ENCODE data around the gene IGFLR1. TPM values are rescaled to one million over a fixed set of nuclear protein-coding genes. Genes with fewer than 3 reads are reported as not detected.

The IGFLR1 gene
- total RNA-seq, 1 experiment from 2014 or later = 9.9 TPM

- TF ChIP-seq FOXP4 (CRISPR knock-in tag; IDR thresholded peaks at IDR 0.05) (no peak), ESRRA (CRISPR knock-in tag; IDR thresholded peaks at IDR 0.05; ENCODE audit: borderline replicate concordance) (peak; percentile 73; the same call in 1 of the 2 replicates), FOXP1 (CRISPR knock-in tag; IDR thresholded peaks at IDR 0.05; ENCODE audit: borderline replicate concordance) (no peak), ZNF121 (CRISPR knock-in tag; IDR thresholded peaks at IDR 0.05) (no peak), MXD4 (CRISPR knock-in tag; IDR thresholded peaks at IDR 0.05; ENCODE audit: borderline replicate concordance) (no peak), GABPB1 (CRISPR knock-in tag; IDR thresholded peaks at IDR 0.05) (0 out of 2 replicates have a peak, but pooled peaks have one; percentile 52), ZNF317 (CRISPR knock-in tag; IDR thresholded peaks at IDR 0.05; ENCODE audit: borderline replicate concordance, low read depth) (no peak), HMGA2 (CRISPR knock-in tag; IDR thresholded peaks at IDR 0.05) (peak; percentile 28; the same call in 1 of the 2 replicates), ERG (CRISPR knock-in tag; IDR thresholded peaks at IDR 0.05) (no peak), NR1H2 (CRISPR knock-in tag; IDR thresholded peaks at IDR 0.05) (no peak), MYBL2 (CRISPR knock-in tag; IDR thresholded peaks at IDR 0.05) (no peak), ZNF423 (CRISPR knock-in tag; IDR thresholded peaks at IDR 0.05) (no peak), EMX1 (CRISPR knock-in tag; IDR thresholded peaks at IDR 0.05) (no peak), ATF1 (CRISPR knock-in tag; IDR thresholded peaks at IDR 0.05) (no peak), PRRX2 (CRISPR knock-in tag; IDR thresholded peaks at IDR 0.05) (no peak), ZNF425 (CRISPR knock-in tag; conservative IDR thresholded peaks at IDR 0.05) (no peak), TCF7 (CRISPR knock-in tag; IDR thresholded peaks at IDR 0.05; ENCODE audit: low read depth) (no peak; the same call in 1 of the 2 replicates), USF2 (CRISPR knock-in tag; IDR thresholded peaks at IDR 0.05) (peak; percentile 46), ZBTB43 (CRISPR knock-in tag; IDR thresholded peaks at IDR 0.05) (no peak), AFF4 (CRISPR knock-in tag; IDR thresholded peaks at IDR 0.05; ENCODE audit: borderline replicate concordance) (0 out of 2 replicates have a peak, but pooled peaks have one; percentile 77), ZNF232 (CRISPR knock-in tag; IDR thresholded peaks at IDR 0.05) (no peak; the same call in 1 of the 2 replicates), CREM (CRISPR knock-in tag; IDR thresholded peaks at IDR 0.05) (peak; percentile 69), IRF1 (CRISPR knock-in tag; IDR thresholded peaks at IDR 0.05) (no peak), SP1 (CRISPR knock-in tag; conservative IDR thresholded peaks at IDR 0.05) (no peak), ZMAT4 (CRISPR knock-in tag; IDR thresholded peaks at IDR 0.05) (no peak), IRF2 (CRISPR knock-in tag; IDR thresholded peaks at IDR 0.05; ENCODE audit: borderline replicate concordance, low read depth) (no peak), JAZF1 (CRISPR knock-in tag; IDR thresholded peaks at IDR 0.05) (no peak)
These were observed 25.2 kb downstream of the IGFLR1 start (continued) for GRCh38 chr19:35716801-35717664.
